Erythroblast (primary cell): ENCODE data around the gene RBKS.

Source experiments
- GATA1 ChIP-seq: IDR thresholded peaks from 2 replicates; pipeline ENCODE4 v1.6.1; 2011; ENCODE audit warnings: low read depth, mild to moderate bottlenecking, control low read depth, low read length, moderate library complexity
- POLR2A ChIP-seq: IDR thresholded peaks from 2 replicates; pipeline ENCODE4 v1.6.1; 2011; ENCODE audit warnings: mild to moderate bottlenecking, low read length

GRCh38 chr2:27829791-27830190 is 60.4 kb downstream of the RBKS start:
- TF ChIP-seq POLR2A: no peak
- no peak for TF ChIP-seq GATA1
